Stimulated activated CD4-positive, alpha-beta T cell treated with anti-CD3 and anti-CD28 coated beads, Interleukin-12 subunit alpha, Interleukin-12 subunit beta, amount 100 ng/mL, for 24 hours (primary cell): ENCODE measurements around the gene THEM5.

ENCODE experiments used
- DNase-seq, 2 experiments: peaks; one replicate each; pipeline ENCODE4 v3.0.0-alpha.2; 2020; ENCODE audit warnings: low read depth in 2 of 2

The THEM5 gene

GRCh38 chr1:151800830-151801229, 52.7 kb downstream of the THEM5 start:
- DNase-seq, result no peak

DNA sequence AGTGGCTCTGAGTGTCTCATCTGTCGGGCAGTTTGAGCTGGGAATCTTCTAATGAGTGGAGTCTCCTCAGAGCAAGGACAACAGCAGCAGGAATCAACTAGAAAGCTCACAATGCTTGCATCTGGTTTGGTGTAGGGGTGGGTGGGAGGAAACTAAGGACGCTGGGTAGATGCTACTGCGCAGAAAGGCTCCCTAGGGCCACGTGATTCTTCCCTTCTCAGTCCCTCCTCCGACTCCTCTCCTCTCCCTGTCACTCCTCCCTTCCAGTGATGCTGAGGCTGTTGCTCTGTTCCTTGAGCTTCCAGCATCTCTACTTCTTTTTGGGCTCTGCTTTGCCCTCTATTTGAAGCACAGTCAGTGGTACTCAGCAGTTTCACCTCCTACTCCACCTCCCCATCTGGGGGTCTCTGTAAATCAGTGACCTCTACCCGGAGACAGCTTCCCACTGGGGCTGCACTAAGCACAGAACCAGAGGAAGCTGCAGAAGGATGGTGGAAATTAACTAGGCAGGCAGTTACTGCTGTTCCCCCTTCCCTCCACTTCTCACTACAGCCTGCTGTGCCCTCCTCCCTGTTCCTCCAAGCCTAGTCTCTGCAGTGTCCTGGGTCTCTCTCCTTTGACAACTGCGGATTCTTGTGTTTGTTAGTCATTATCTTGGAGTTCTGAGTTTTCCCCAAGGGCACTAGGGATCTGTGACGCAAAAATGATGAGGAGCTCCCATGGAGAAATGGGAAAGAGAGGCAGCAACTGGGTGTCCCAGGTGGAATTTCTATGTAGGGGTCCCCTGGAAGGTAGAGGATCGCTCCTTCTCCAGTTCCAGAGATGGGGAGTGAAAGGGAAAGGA, 54.1 kb downstream of the THEM5 start:
- DNase-seq, result no peak

GRCh38 chr1:151798571-151798970, 54.9 kb downstream of the THEM5 start:
- DNase-seq, result no peak
